ENCODE data around the gene RPS6KA3. TPM values are rescaled to one million over a fixed set of nuclear protein-coding genes. Genes with fewer than 3 reads are reported as not detected.

RPS6KA3 gene
- total RNA-seq, 3 donors from 2014 or later (not counting 1 experiment from before 2014, with no cell fraction given), result 62.1 to 82.9 (median 79.4) TPM

DNA sequence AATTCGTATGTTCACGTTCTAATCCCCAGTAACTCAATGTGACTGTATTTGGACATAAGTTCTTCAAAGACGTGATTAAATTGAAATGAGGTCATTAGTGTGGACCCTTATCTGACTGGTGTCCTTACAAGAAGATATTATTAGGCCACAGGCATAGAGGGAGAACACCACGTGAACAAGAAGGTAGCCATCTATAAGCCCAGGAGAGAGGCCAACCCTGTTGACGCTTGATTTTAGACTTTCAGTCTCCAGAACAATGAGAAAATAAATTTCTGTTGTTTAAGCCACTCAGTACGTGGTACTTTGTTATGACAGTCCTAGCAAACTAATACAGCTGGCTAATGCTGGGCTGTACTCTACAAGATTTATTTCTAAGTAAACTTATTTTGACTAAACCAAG, 123.6 kb downstream of the RPS6KA3 start:
- H3K27ac ChIP-seq (ENCODE audit: low read length), result no peak overlapping the region
- WGBS (ENCODE audit: insufficient coverage), result 100% methylated on average over 6 of the region's 6 CpGs

GRCh38 chrX:20141281-20142220, 125.2 kb downstream of the RPS6KA3 start, which contains the start of gene EIF1AX:
Gene EIF1AX, minus strand, starts transcription at chrX:20141838. Its CDS starts 198 bp downstream, at chrX:20141640.
- Mint-ChIP-seq H3K27me3 (ENCODE audit: low read depth in 2 of 2) (no peaks in the 10 kb centered on the region), H3K36me3 (no peaks in the 10 kb centered on the region), H3K4me1 (peaks cover 19 to 25% of the 10 kb centered on the region in 2 donors), H3K27ac (peak within 1 kb of the TSS; percentile 91 to 94), H3K9me3 (no peaks in the 10 kb centered on the region), H3K4me3 (peak within 1 kb of the TSS; percentile 92)
- Histone ChIP-seq H3K9me3 (ENCODE audit: control insufficient read depth, insufficient read depth, low read length) (no peaks in the 10 kb centered on the region), H3K4me3 (ENCODE audit: low read length) (peak within 1 kb of the TSS; percentile 90), H3K27ac (ENCODE audit: low read length) (peak within 1 kb of the TSS; percentile 79), H3K36me3 (ENCODE audit: control insufficient read depth, insufficient read depth, low read length) (peaks cover 8% of the 10 kb centered on the region), H3K4me1 (ENCODE audit: control insufficient read depth, insufficient read depth, low read length) (peaks cover 9% of the 10 kb centered on the region), H3K27me3 (ENCODE audit: control insufficient read depth, insufficient read depth, low read length) (no peaks in the 10 kb centered on the region)
- TF ChIP-seq CTCF (IDR thresholded peaks at IDR 0.05), result no peak
- ATAC-seq (peak; percentile 96 to 100 (median 97)), DNase-seq (peak; percentile 89 to 96)
- intact Hi-C loops (cut with micrococcal nuclease), result loop anchor here (2.0 kb wide), 1 partner anchor 121 kb away; no protein-coding TSS in a partner anchor
- under 1% methylated on average over 56 of the region's 82 CpGs for WGBS (ENCODE audit: insufficient coverage)

More for the DNA sequence above, 123.6 kb downstream of the RPS6KA3 start:
- Histone ChIP-seq H3K36me3 (ENCODE audit: control insufficient read depth, insufficient read depth, low read length) (no peaks in the 10 kb centered on the region), H3K27me3 (ENCODE audit: control insufficient read depth, insufficient read depth, low read length) (no peaks in the 10 kb centered on the region), H3K4me3 (ENCODE audit: low read length) (no peak overlapping the region), H3K9me3 (ENCODE audit: control insufficient read depth, insufficient read depth, low read length) (no peaks in the 10 kb centered on the region), H3K4me1 (ENCODE audit: control insufficient read depth, insufficient read depth, low read length) (peaks cover 9% of the 10 kb centered on the region)
- intact Hi-C loops (cut with micrococcal nuclease), result loop anchor here (2.0 kb wide), 1 partner anchor 120 kb away; no protein-coding TSS in a partner anchor
- TF ChIP-seq CTCF (IDR thresholded peaks at IDR 0.05), result no peak
- H3K27me3 Mint-ChIP-seq (ENCODE audit: low read depth in 2 of 2), result peaks cover 0 to 6% of the 10 kb centered on the region in 2 donors
- peaks cover 22 to 23% of the 10 kb centered on the region in 2 donors for H3K4me1 Mint-ChIP-seq
- peak overlapping the region; percentile 65 for H3K4me3 Mint-ChIP-seq
- no peaks in the 10 kb centered on the region for H3K36me3 Mint-ChIP-seq
- DNase-seq (no peak), ATAC-seq (no peak)
- peak overlapping the region; percentile 54 to 94 for H3K27ac Mint-ChIP-seq
- no peaks in the 10 kb centered on the region for H3K9me3 Mint-ChIP-seq

- H3K27ac ChIP-seq (ENCODE audit: low read length), result no peak overlapping the region
- H3K9me3 ChIP-seq (ENCODE audit: control insufficient read depth, insufficient read depth, low read length), result no peaks in the 10 kb centered on the region
- H3K4me3 Mint-ChIP-seq, result peak overlapping the region; percentile 92
- DNase-seq (no peak), ATAC-seq (no peak)
- peak overlapping the region; percentile 90 for H3K4me3 ChIP-seq (ENCODE audit: low read length)
- no peaks in the 10 kb centered on the region for H3K27me3 ChIP-seq (ENCODE audit: control insufficient read depth, insufficient read depth, low read length)
- no peaks in the 10 kb centered on the region for H3K27me3 Mint-ChIP-seq (ENCODE audit: low read depth in 2 of 2)
- H3K27ac Mint-ChIP-seq, result peak overlapping the region; percentile 52 to 94
- peaks cover 28 to 33% of the 10 kb centered on the region in 2 donors for H3K4me1 Mint-ChIP-seq
- H3K36me3 ChIP-seq (ENCODE audit: control insufficient read depth, insufficient read depth, low read length), result peaks cover 17% of the 10 kb centered on the region
- no peaks in the 10 kb centered on the region for H3K36me3 Mint-ChIP-seq
- WGBS (ENCODE audit: insufficient coverage), result no CpG with 5 or more reads among the region's 3 CpGs
- H3K9me3 Mint-ChIP-seq, result no peaks in the 10 kb centered on the region
- no peak for TF ChIP-seq CTCF (IDR thresholded peaks at IDR 0.05)
- intact Hi-C loops (cut with micrococcal nuclease), result no loop called here
- peaks cover 9% of the 10 kb centered on the region for H3K4me1 ChIP-seq (ENCODE audit: control insufficient read depth, insufficient read depth, low read length)
Measured at GRCh38 chrX:20140420-20140819, 126.3 kb downstream of the RPS6KA3 start.

Measured in natural killer cell (primary cell).